ENCODE results near the gene FLT3.

DNA sequence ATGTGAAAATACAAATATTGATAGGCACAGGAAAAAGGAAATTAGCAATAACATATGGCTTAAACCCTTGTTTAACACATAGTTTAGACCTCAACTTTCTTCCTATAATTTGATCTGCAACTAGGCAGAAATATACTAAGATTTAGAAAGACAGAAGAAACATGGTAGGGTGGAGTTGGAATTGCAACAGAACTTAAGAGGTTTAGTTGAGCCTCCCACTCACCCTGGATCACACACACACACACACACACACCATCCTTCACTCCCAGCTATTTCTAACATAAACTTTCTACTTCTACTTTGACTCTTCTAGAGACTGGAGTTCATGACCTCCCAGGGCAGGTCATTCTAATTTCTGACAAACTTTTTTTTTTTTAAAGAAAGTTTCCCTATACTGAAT is 47.4 kb downstream of the FLT3 start:
- TF ChIP-seq CTCF (IDR thresholded peaks at IDR 0.05; ENCODE audit: low read depth, low read length) = no peak
- TF ChIP-seq EZH2phosphoT487 (IDR thresholded peaks at IDR 0.05; ENCODE audit: low read depth) = no peak

Measured in OCI-LY3 (cell line).